HepG2 (cell line): ENCODE data around the gene PRM2. TPM values are rescaled to one million over a fixed set of nuclear protein-coding genes. Genes with fewer than 3 reads are reported as not detected.

Experiments
- BRD4 ChIP-seq: sonication (generic); formaldehyde crosslinking; IDR thresholded peaks from 2 replicates; pipeline ENCODE4 v1.4.0; 2020; ENCODE audit warnings: missing genetic modification reagents
- CBFB ChIP-seq: sonication (generic); formaldehyde crosslinking; IDR thresholded peaks from 2 replicates; pipeline ENCODE4 v1.4.0; 2020; ENCODE audit warnings: missing genetic modification reagents
- ELF1 ChIP-seq: sonication (generic); formaldehyde crosslinking; IDR thresholded peaks from 2 replicates; pipeline ENCODE4 v1.4.0; 2020; ENCODE audit warnings: missing genetic modification reagents
- FOXA3 ChIP-seq: IDR thresholded peaks from 2 replicates; pipeline ENCODE4 v1.6.1; 2016; ENCODE audit warnings: missing genetic modification reagents, missing compliant biosample characterization
- FOXK1 ChIP-seq: sonication (generic); formaldehyde crosslinking; IDR thresholded peaks from 2 replicates; pipeline ENCODE4 v1.4.0; 2020; ENCODE audit warnings: low read depth, missing genetic modification reagents, borderline replicate concordance
- HMG20A ChIP-seq: IDR thresholded peaks from 2 replicates; pipeline ENCODE4 v1.6.1; 2016; ENCODE audit warnings: borderline replicate concordance
- HMG20B ChIP-seq: conservative IDR thresholded peaks from 2 replicates; pipeline ENCODE4 v1.6.1; 2016; ENCODE audit warnings: missing genetic modification reagents, missing compliant biosample characterization
- HMGXB4 ChIP-seq, 2 experiments: sonication (generic) in 1 of 2; formaldehyde crosslinking in 1 of 2; IDR thresholded peaks; 2 replicates each; pipeline versions ENCODE4 v1.4.0 to v1.6.1; 2018 to 2020; ENCODE audit warnings: missing genetic modification reagents in 2 of 2, borderline replicate concordance in 1 of 2, low read depth in 1 of 2, mild to moderate bottlenecking in 1 of 2, missing biosample characterization in 1 of 2
- HOXD1 ChIP-seq: sonication (generic); formaldehyde crosslinking; IDR thresholded peaks from 2 replicates; pipeline ENCODE4 v1.5.0; 2020; ENCODE audit warnings: missing genetic modification reagents
- ISX ChIP-seq: sonication (generic); formaldehyde crosslinking; conservative IDR thresholded peaks from 2 replicates; pipeline ENCODE4 v1.5.0; 2020; ENCODE audit warnings: missing genetic modification reagents
- KLF6 ChIP-seq: IDR thresholded peaks from 2 replicates; pipeline ENCODE4 v1.8.0; 2016; ENCODE audit warnings: missing biosample characterization, missing genetic modification reagents
- NAIF1 ChIP-seq: sonication (generic); formaldehyde crosslinking; IDR thresholded peaks from 2 replicates; pipeline ENCODE4 v1.5.0; 2020; ENCODE audit warnings: mild to moderate bottlenecking, missing genetic modification reagents, borderline replicate concordance
- ZC3H13 ChIP-seq: sonication (generic); formaldehyde crosslinking; IDR thresholded peaks from 2 replicates; pipeline ENCODE4 v1.8.1; 2023; ENCODE audit warnings: mild to moderate bottlenecking, missing genetic modification reagents, moderate library complexity
- ZNF703 ChIP-seq: sonication (generic); formaldehyde crosslinking; IDR thresholded peaks from 2 replicates; pipeline ENCODE4 v1.5.1; 2020; ENCODE audit warnings: missing genetic modification reagents, mild to moderate bottlenecking, moderate library complexity, borderline replicate concordance
- ZNF788 ChIP-seq: sonication (generic); formaldehyde crosslinking; IDR thresholded peaks from 2 replicates; pipeline ENCODE4 v1.5.0; 2020; ENCODE audit warnings: mild to moderate bottlenecking, missing genetic modification reagents, borderline replicate concordance
- polyA plus RNA-seq, 8 experiments: library from polyadenylated mRNA; depleted of rRNA in 3 of 8; stranded (reverse) in 7 of 8; unstranded in 1 of 8; fragments of >200 nt; fragmentation: Illumina TruSeq in 4 of 8; extraction: Trizol in 4 of 8; gene quantifications; 2 replicates each; pipeline versions ENCODE4 v1.2.1 to v1.2.3, GENCODE V29; 2011 to 2016; ENCODE audit warnings: low read depth in 4 of 8, missing spikeins in 1 of 8, mixed read lengths in 1 of 8; ENCODE audit not compliant: insufficient read depth in 1 of 8
- total RNA-seq, 5 experiments: library from RNA; depleted of rRNA; stranded (reverse); fragments of >200 nt; fragmentation: Illumina TruSeq; extraction: Trizol; gene quantifications; 2 replicates each; pipeline ENCODE4 v1.2.3, GENCODE V29; 2016; ENCODE audit warnings: low read depth in 1 of 5
- TF ChIP-seq, protein P1 (sequence below): IDR thresholded peaks from 2 replicates; pipeline ENCODE4 v1.4.0; 2020; ENCODE audit warnings: mild to moderate bottlenecking, missing genetic modification reagents
- TF ChIP-seq, protein P2 (sequence below), 2 experiments: fragments of 450-650 bp in 1 of 2; sonication (generic) in 1 of 2; formaldehyde crosslinking; IDR thresholded peaks; 2 replicates each; pipeline versions ENCODE4 v1.5.0 to v1.8.0; 2020 to 2022; ENCODE audit warnings: mild to moderate bottlenecking in 1 of 2, missing genetic modification reagents in 1 of 2
- TF ChIP-seq, protein P3 (sequence below): sonication (generic); formaldehyde crosslinking; IDR thresholded peaks from 2 replicates; pipeline ENCODE4 v1.4.0; 2020; ENCODE audit warnings: missing genetic modification reagents, mild to moderate bottlenecking, borderline replicate concordance

The PRM2 gene
- total and polyA plus RNA-seq, 2 of the 13 experiments (the other 11 are each of a cell fraction or from before 2014, with no cell fraction given): 0.54 TPM; not detected in 1

DNA sequence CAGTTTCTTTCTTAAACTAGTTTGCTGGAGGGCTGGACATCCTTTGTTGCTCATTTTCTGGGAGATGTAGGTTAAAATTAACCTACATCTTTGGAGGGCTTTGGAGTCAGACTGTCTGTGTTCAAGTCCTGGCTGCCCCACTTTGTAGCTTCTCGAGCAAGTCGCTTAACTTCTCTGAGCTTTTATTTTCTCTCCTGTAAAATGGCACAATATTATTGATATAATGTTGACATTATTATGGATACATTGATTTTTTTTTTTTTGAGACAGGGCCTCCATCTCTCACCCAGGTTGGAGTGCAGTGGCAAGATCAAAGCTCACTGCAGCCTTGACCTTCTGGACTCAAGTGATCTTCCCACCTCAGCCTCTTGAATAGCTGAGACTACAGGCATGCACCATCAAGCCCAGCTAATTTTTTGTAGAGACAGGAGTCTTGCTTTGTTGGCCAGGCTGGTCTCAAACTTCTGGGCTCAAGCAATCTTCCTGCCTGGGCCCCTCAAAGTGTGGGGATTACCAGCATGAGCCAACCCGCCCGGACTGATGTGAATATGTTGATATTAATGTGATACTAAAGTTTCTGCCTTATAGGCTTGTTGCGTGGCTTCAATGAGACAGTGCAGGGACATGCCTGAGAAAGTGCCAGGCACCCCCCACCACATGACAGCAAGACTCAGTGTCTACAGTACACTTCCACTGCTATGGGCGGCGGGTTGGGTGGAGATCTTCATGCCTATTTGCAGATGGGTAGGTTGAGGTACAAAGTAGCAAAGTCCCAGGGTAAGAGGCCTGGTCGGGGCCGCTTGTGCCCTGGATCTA lies 37.4 kb upstream of the PRM2 start (continued):
- TF ChIP-seq, protein P1, sequence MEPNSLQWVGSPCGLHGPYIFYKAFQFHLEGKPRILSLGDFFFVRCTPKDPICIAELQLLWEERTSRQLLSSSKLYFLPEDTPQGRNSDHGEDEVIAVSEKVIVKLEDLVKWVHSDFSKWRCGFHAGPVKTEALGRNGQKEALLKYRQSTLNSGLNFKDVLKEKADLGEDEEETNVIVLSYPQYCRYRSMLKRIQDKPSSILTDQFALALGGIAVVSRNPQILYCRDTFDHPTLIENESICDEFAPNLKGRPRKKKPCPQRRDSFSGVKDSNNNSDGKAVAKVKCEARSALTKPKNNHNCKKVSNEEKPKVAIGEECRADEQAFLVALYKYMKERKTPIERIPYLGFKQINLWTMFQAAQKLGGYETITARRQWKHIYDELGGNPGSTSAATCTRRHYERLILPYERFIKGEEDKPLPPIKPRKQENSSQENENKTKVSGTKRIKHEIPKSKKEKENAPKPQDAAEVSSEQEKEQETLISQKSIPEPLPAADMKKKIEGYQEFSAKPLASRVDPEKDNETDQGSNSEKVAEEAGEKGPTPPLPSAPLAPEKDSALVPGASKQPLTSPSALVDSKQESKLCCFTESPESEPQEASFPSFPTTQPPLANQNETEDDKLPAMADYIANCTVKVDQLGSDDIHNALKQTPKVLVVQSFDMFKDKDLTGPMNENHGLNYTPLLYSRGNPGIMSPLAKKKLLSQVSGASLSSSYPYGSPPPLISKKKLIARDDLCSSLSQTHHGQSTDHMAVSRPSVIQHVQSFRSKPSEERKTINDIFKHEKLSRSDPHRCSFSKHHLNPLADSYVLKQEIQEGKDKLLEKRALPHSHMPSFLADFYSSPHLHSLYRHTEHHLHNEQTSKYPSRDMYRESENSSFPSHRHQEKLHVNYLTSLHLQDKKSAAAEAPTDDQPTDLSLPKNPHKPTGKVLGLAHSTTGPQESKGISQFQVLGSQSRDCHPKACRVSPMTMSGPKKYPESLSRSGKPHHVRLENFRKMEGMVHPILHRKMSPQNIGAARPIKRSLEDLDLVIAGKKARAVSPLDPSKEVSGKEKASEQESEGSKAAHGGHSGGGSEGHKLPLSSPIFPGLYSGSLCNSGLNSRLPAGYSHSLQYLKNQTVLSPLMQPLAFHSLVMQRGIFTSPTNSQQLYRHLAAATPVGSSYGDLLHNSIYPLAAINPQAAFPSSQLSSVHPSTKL (CRISPR knock-in tag): peak; percentile 66
- 0 out of 2 replicates have a peak, but pooled peaks have one; percentile 20 for TF ChIP-seq BRD4 (CRISPR knock-in tag)
- TF ChIP-seq HMGXB4 (CRISPR knock-in tag; IDR thresholded peaks at IDR 0.05; ENCODE audit: borderline replicate concordance in 1 of 2, low read depth in 1 of 2): no peak
- TF ChIP-seq FOXA3: peak; percentile 3; the same call in 1 of the 2 replicates
- TF ChIP-seq, protein P2, sequence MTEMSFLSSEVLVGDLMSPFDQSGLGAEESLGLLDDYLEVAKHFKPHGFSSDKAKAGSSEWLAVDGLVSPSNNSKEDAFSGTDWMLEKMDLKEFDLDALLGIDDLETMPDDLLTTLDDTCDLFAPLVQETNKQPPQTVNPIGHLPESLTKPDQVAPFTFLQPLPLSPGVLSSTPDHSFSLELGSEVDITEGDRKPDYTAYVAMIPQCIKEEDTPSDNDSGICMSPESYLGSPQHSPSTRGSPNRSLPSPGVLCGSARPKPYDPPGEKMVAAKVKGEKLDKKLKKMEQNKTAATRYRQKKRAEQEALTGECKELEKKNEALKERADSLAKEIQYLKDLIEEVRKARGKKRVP (CRISPR knock-in tag; IDR thresholded peaks at IDR 0.05): 0 out of 4 replicates have a peak, but pooled peaks of 1 of the 2 experiments have one; percentile 9
- TF ChIP-seq, protein P3, sequence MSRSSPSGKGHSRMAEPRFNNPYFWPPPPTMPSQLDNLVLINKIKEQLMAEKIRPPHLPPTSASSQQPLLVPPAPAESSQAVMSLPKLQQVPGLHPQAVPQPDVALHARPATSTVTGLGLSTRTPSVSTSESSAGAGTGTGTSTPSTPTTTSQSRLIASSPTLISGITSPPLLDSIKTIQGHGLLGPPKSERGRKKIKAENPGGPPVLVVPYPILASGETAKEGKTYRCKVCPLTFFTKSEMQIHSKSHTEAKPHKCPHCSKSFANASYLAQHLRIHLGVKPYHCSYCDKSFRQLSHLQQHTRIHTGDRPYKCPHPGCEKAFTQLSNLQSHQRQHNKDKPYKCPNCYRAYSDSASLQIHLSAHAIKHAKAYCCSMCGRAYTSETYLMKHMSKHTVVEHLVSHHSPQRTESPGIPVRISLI: peak; percentile 44; the same call in 1 of the 2 replicates
- TF ChIP-seq ZNF703 (CRISPR knock-in tag): no peak
- peak; percentile 15; the same call in 1 of the 2 replicates for TF ChIP-seq ZNF788 (CRISPR knock-in tag)
- TF ChIP-seq HMG20A (CRISPR knock-in tag): peak; percentile 66; the same call in 1 of the 2 replicates
- no peak for TF ChIP-seq KLF6 (CRISPR knock-in tag)
- TF ChIP-seq HMG20B (CRISPR knock-in tag): no peak
- 0 out of 2 replicates have a peak, but pooled peaks have one; percentile 45 for TF ChIP-seq HOXD1 (CRISPR knock-in tag)
- TF ChIP-seq FOXK1 (CRISPR knock-in tag): peak; percentile 13; the same call in 1 of the 2 replicates
- TF ChIP-seq ELF1: 0 out of 2 replicates have a peak, but pooled peaks have one; percentile 9
- TF ChIP-seq ZC3H13 (CRISPR knock-in tag): 0 out of 2 replicates have a peak, but pooled peaks have one; percentile 49
- TF ChIP-seq CBFB (CRISPR knock-in tag): peak; percentile 31; the same call in 1 of the 2 replicates
- 0 out of 2 replicates have a peak, but pooled peaks have one; percentile 10 for TF ChIP-seq NAIF1
- peak; percentile 67; the same call in 1 of the 2 replicates for TF ChIP-seq ISX
